NCI-H2029 (cell line): ENCODE results near the gene TXLNG.

Experiments
- DNase-seq: peaks from one replicate; lab custom pipeline; 2025; lab: John Stamatoyannopoulos, UW

TXLNG gene

DNA sequence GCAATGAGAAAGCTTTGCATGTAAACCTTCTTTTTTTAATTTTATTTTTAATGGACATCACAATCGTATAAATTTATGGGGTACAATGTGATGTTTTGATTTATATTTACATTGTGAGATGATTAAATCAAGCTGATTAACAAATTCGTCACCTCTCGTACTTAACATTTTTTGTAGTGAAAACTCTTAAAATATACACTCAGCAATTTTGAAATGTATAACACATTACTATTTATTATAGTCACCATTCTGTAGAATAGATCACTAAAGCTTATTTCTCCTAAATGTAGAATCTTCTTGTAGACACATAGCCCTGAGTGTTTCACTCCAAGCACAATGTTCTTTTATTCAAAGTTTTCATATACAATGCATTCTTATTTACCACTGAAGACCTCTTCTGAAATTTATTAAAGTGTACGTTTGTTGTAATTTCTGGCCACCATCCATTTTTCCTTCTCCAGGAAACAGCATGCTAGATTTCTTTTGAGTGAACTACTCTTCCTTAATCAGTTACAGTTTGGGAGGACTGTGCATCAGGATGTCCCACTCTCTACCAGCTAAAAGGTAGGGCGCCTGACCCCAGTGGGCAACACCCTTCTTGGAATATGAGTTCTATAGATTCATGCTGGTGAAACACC, 88.3 kb downstream of the TXLNG start:
- DNase-seq, result no peak

DNA sequence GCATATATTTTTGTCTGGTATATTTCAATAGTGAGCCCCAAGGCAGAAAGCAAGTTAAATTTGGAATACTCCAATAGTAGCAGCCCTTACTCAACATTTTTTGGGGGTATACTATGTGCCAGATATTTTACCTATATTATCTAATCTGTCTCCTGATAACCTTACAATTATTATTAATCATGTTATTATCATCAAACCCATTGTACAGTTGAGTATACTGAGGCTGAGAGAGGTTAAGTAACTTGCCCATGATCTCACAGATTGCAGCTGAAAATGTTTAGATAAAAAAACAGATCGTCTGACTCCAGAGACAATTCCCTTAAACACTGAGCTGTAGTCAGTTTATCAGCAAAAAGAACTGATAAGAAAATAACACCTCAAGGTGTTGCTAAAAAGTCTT, 90.4 kb downstream of the TXLNG start:
- DNase-seq, result no peak

DNA sequence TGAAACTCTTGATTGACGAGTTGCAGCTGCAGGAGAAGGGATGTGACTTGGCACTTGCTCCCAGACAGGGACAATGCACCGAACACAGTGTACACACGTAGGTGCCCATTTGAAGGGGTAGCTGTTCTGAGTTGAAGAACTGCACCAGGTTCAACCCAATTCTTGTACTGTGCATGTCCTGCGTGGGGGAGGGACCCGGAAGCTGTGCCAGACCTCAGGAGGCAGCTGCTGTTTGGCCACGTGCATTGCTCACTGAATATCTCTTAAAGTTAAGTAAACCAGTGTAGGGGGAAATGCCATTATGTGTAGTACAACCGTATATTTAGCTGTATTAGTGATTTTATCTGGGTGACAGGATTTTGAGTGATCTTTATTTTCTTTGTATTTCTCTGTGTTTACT, 95.9 kb downstream of the TXLNG start:
- peak; percentile 78 for DNase-seq

DNA sequence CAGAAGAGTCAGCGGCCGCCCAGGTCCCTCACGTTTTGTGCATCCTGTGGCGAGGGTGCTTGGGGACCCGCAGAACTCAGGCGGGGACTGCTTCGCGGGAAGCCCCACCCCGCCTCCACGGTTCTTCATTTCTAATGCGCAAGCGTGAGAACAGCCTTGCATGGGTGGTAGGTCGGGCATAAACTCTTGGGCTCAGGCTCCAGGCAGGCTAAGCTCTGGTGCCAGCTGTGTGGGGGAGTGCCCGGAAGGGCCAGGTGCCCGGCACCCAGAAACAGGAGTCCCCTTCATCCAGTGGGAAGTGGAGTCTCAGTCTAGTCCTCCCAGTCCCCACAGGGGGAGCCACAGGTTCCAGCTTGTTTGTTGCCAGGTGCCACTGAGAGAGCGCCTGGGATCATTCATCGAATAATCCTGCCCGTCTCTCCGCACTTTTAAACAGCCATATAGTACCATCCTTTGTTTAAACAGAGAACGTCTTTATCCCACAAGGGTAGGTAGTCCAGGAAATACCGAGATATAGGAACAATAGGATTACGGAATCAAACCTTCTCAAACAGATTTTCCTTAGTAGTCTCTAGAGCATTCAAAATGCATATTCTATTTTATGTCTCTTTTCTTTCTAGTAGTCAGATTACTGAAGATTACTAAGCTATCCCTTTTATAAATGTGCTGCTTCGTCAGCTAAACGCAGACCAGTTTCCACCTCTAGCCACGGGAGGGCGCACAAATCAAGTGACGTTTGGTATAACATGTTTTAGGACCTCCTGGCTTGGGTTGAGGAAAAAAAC, 96.6 kb downstream of the TXLNG start:
- DNase-seq, result peak; percentile 67

DNA sequence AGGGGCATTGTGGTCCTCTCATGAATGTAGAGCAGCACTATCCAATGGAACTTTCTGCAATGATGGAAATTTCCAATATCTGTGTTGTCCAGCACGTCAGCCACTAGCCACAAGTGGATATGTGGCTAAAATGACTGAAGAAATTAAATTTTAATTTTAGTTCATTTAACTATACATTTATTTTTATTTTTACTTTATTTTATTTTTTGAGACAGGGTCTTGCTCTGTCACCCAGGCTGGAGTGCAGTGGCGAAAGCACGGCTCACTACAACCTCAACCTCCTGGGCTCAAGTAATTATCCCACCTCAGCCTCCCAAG, 97.2 kb downstream of the TXLNG start:
- DNase-seq, result no peak

DNA sequence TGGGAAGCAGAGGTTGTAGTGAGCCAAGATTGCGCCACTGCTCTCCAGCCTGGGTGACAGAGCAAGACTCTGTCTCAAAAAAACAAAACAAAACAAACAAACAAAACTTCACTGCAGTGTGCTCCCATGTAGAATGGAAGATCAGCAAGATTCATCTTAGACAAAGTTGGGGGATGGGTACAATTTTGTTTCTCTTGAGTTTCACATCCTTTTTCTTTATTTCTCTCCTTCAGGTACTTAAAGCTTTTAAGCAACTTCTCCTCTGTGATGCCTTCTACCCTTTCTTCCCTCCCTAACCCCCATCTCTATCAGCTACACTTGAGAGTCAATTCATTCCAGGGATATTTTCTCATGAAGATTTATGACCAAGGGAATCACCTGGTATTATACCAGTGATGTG, 99.4 kb downstream of the TXLNG start:
- DNase-seq, result no peak

DNA sequence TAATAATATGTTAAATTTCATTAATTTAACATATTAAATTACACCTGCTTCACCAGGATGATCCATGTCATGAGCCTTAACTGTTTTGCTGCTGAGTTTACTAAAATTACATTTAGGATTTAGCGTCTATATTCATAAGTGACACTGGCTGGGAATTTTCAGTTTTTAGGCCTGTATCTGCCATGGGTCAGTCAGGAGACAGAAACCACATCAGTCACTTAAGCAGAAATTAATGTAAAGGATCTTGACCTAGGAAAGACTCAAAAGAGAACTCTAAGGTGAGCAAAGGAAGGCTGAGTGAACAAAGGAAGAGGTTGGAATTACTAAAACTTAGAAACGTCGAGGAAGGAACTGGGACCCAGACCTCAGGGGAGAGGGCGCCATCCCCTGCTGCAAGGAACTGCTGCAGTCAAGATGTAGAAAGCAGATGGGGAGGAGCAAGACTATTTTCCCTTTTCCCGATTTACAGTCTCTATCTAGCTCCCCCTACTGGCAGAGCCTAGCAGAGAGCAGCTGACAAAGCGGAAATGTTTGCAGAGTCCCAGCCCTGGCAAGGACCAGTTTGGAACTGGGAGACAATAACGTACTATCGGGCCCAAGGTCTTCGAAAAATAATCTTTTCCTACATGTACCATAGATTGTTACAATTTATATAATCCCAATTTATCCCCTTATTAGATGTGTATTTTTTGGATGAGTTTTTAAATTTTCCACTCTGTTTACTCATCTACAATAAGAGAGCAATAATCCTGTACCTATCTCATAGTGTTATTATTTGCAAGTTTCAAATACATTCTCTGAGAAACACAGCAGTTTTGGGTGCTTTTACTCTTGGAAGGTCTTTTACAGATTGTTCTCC, 106.5 kb downstream of the TXLNG start:
- DNase-seq, result peak; percentile 77
